ENCODE measurements around the gene NCCRP1.

- no peak for TF ChIP-seq CTCF (IDR thresholded peaks at IDR 0.05)
- no peak for TF ChIP-seq POLR2A (IDR thresholded peaks at IDR 0.05)
- TF ChIP-seq POLR2AphosphoS5 (IDR thresholded peaks at IDR 0.05) = no peak
- TF ChIP-seq EP300 (IDR thresholded peaks at IDR 0.05) = no peak
Observed at GRCh38 chr19:39186391-39186790, 10.4 kb upstream of the NCCRP1 start.

All from gastroesophageal sphincter (tissue), 3 donors.